Natural killer cell (primary cell): ENCODE results near the gene PNMA8B. TPM values are rescaled to one million over a fixed set of nuclear protein-coding genes. Genes with fewer than 3 reads are reported as not detected.
"Not testable (repeated sequence)": the region's sequence is repeated elsewhere in the genome, so short reads cannot be mapped to it uniquely, and the experiment has no call there.

Source experiments
- ATAC-seq, 3 donors: fragments of 150-1000 bp in 2 of 3; fragments of 200-7000 bp in 1 of 3; cut with Tn5 transposase; 1 replicate in 1 of 3; 2 replicates in 2 of 3; pipeline ENCODE4 v1.10.0; 2021; ENCODE audit warnings: mild to moderate bottlenecking in 2 of 3, moderate library complexity in 2 of 3
- DNase-seq, 2 donors: peaks; one replicate each; pipeline versions ENCODE4 v3.0.0 to v3.0.0-alpha.2; 2013 to 2021; ENCODE audit warnings: mixed read lengths in 1 of 2
- H3K27ac ChIP-seq: one replicate; pipeline ENCODE4 v1.5.1; 2013; ENCODE audit warnings: mild to moderate bottlenecking, low read length
- H3K27me3 ChIP-seq: one replicate; pipeline ENCODE4 v1.6.1; 2013; ENCODE audit warnings: low read length; ENCODE audit not compliant: control insufficient read depth, insufficient read depth
- H3K36me3 ChIP-seq: one replicate; pipeline ENCODE4 v1.6.1; 2013; ENCODE audit warnings: low read length; ENCODE audit not compliant: control insufficient read depth, insufficient read depth
- H3K4me1 ChIP-seq: one replicate; pipeline ENCODE4 v1.6.1; 2013; ENCODE audit warnings: low read length; ENCODE audit not compliant: control insufficient read depth, insufficient read depth
- H3K4me3 ChIP-seq: one replicate; pipeline ENCODE4 v1.5.1; 2013; ENCODE audit warnings: low read length
- H3K9me3 ChIP-seq: one replicate; pipeline ENCODE4 v1.6.1; 2013; ENCODE audit warnings: low read length; ENCODE audit not compliant: control insufficient read depth, insufficient read depth
- H3K27ac Mint-ChIP-seq, 2 donors: one replicate each; pipeline ENCODE4 v1.8.0; 2022; ENCODE audit warnings: mild to moderate bottlenecking in 2 of 2, mixed read lengths in 2 of 2, moderate library complexity in 1 of 2
- H3K27me3 Mint-ChIP-seq, 2 donors: one replicate each; pipeline ENCODE4 v1.8.0; 2022; ENCODE audit warnings: low read depth in 2 of 2, mixed read lengths in 2 of 2
- H3K36me3 Mint-ChIP-seq: one replicate; pipeline ENCODE4 v1.8.0; 2022; ENCODE audit warnings: mixed read lengths
- H3K4me1 Mint-ChIP-seq, 2 donors: one replicate each; pipeline ENCODE4 v1.8.0; 2022; ENCODE audit warnings: mixed read lengths in 2 of 2
- H3K4me3 Mint-ChIP-seq: one replicate; pipeline ENCODE4 v1.8.0; 2022; ENCODE audit warnings: mild to moderate bottlenecking, moderate library complexity, mixed read lengths
- H3K9me3 Mint-ChIP-seq, 2 donors: one replicate each; pipeline ENCODE4 v1.8.0; 2022; ENCODE audit warnings: mixed read lengths in 2 of 2
- WGBS: methylation state at CpG from one replicate; pipeline ENCODE4 v1.1.7; 2013; ENCODE audit warnings: missing lambda C conversion rate; ENCODE audit not compliant: insufficient coverage; 5-methylcytosine and 5-hydroxymethylcytosine counted together
- intact Hi-C: fragments of 100-400 bp; cut with micrococcal nuclease; formaldehyde crosslinking; loops from one replicate; pipeline ENCODE4 v1.14.2; 2022
- total RNA-seq, 4 donors: library from RNA; stranded (reverse); fragments of 120-200 nt in 1 of 4; gene quantifications; one replicate each; pipeline versions ENCODE4 v1.2.3 to v1.2.4, GENCODE V29; 2013 to 2022
- TF ChIP-seq, protein P1 (sequence below): fragments of 200-600 bp; IDR thresholded peaks from one replicate; pipeline ENCODE4 v1.8.0; 2022; ENCODE audit warnings: antibody characterized with exemption

The PNMA8B gene
- total RNA-seq, 3 donors from 2014 or later (not counting 1 experiment from before 2014, with no cell fraction given): 0.08 to 0.09 TPM; not detected in 1

DNA sequence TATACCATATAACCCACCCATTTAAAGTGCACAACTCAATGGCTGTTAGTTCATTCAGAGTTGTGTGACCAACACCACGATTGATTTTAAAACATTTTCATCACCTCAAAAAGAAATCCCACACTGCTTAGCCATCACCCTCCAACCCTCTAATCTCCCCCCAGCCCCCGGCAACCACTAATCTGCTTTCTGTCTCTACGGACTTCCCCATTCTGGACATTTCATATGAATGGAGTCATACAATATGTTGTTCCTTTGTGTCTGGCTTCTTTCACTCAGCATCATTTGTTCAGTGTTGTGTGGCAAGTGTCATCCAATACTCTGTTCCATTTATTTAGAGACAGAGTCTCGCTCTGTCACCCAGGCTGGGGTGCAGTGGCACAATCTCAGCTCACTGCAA is 4.0 kb upstream of the PNMA8B start:
- Histone ChIP-seq H3K4me1 (no peaks in the 10 kb centered on the region), H3K4me3 (no peak overlapping the region), H3K27me3 (peaks cover 6% of the 10 kb centered on the region), H3K36me3 (no peaks in the 10 kb centered on the region), H3K27ac (no peak overlapping the region), H3K9me3 (no peaks in the 10 kb centered on the region)
- Mint-ChIP-seq H3K4me3 (no peak overlapping the region), H3K27ac (no peak overlapping the region), H3K4me1 (peaks cover 0 to under 1% of the 10 kb centered on the region in 2 donors), H3K27me3 (peaks cover 22 to 26% of the 10 kb centered on the region in 2 donors), H3K36me3 (no peaks in the 10 kb centered on the region), H3K9me3 (no peaks in the 10 kb centered on the region)
- TF ChIP-seq, protein P1, sequence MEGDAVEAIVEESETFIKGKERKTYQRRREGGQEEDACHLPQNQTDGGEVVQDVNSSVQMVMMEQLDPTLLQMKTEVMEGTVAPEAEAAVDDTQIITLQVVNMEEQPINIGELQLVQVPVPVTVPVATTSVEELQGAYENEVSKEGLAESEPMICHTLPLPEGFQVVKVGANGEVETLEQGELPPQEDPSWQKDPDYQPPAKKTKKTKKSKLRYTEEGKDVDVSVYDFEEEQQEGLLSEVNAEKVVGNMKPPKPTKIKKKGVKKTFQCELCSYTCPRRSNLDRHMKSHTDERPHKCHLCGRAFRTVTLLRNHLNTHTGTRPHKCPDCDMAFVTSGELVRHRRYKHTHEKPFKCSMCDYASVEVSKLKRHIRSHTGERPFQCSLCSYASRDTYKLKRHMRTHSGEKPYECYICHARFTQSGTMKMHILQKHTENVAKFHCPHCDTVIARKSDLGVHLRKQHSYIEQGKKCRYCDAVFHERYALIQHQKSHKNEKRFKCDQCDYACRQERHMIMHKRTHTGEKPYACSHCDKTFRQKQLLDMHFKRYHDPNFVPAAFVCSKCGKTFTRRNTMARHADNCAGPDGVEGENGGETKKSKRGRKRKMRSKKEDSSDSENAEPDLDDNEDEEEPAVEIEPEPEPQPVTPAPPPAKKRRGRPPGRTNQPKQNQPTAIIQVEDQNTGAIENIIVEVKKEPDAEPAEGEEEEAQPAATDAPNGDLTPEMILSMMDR: no peak
- ATAC-seq: no peak
- no peak for DNase-seq
- intact Hi-C loops: no loop called here
- 37% methylated on average over 4 of the region's 4 CpGs for WGBS

- no peak overlapping the region for H3K27ac ChIP-seq
- TF ChIP-seq, protein P1: no peak
- Mint-ChIP-seq H3K4me1 (peaks cover 0 to 11% of the 10 kb centered on the region in 2 donors), H3K27ac (no peak overlapping the region), H3K9me3 (no peaks in the 10 kb centered on the region), H3K27me3 (peaks cover 34 to 37% of the 10 kb centered on the region in 2 donors), H3K36me3 (no peaks in the 10 kb centered on the region), H3K4me3 (no peak overlapping the region)
- DNase-seq: no peak
- intact Hi-C loops: no loop called here
- WGBS: 91% methylated on average over 6 of the region's 8 CpGs
- ATAC-seq: no peak
- peaks cover 18% of the 10 kb centered on the region for H3K27me3 ChIP-seq
- no peaks in the 10 kb centered on the region for H3K36me3 ChIP-seq
- H3K4me1 ChIP-seq: no peaks in the 10 kb centered on the region
- H3K9me3 ChIP-seq: no peaks in the 10 kb centered on the region
- no peak overlapping the region for H3K4me3 ChIP-seq
Measured at GRCh38 chr19:46497773-46498172, 2.1 kb upstream of the PNMA8B start.

DNA sequence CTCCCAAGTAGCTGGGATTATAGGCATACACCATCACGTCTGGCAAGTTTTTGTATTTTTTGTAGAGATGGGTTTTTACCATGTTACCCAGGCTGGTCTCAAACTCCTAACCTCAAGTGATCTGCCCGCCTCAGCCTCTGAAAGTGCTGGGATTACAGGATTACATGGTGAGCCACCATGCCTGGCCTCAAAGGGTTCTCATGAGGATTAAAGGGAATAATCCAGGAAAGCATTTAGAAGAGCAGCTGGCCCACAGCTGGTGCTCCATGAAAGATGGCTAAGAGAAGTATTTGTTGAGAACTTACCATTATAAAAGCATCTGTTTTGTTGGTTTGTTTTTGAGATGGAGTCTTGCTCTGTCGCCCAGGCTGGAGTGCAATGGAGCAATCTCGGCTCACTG is 1.2 kb upstream of the PNMA8B start:
- H3K9me3 ChIP-seq, H3K27ac ChIP-seq, H3K36me3 ChIP-seq, H3K4me3 ChIP-seq, intact Hi-C loops, ATAC-seq, H3K27ac Mint-ChIP-seq, DNase-seq, H3K36me3 Mint-ChIP-seq, H3K4me3 Mint-ChIP-seq, H3K9me3 Mint-ChIP-seq, H3K4me1 ChIP-seq: not testable (repeated sequence)
- Mint-ChIP-seq H3K4me1 (peaks cover 0 to 11% of the 10 kb centered on the region in 2 donors), H3K27me3 (peaks cover 34 to 40% of the 10 kb centered on the region in 2 donors)
- H3K27me3 ChIP-seq: peaks cover 27% of the 10 kb centered on the region
- WGBS: 90% methylated on average over 4 of the region's 4 CpGs

DNA sequence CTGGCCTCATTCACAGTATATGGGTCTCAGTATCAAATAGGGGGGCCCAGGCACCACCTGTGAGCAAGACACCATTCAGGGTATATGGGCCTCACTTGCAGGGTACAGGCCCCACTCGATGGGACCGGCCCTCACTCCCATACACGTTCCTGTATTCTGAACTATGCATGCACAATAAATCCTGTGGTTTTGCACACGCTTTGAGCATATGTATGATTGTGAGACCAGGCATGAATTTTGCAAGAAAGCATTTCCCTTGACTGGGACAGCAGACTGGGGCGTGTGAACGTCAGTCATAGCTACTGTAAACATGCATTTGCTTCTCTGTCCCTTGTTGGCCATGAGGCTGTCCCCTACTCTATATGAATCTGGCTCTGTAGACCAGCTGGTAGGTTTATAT is 637 bp upstream of the PNMA8B start:
- H3K4me3 ChIP-seq: no peak overlapping the region
- peaks cover 36 to 45% of the 10 kb centered on the region in 2 donors for H3K27me3 Mint-ChIP-seq
- H3K4me3 Mint-ChIP-seq: no peak overlapping the region
- H3K4me1 ChIP-seq: no peaks in the 10 kb centered on the region
- ATAC-seq (no peak), DNase-seq (no peak)
- H3K9me3 ChIP-seq: no peaks in the 10 kb centered on the region
- no peak overlapping the region for H3K27ac Mint-ChIP-seq
- no peaks in the 10 kb centered on the region for H3K36me3 Mint-ChIP-seq
- no peak overlapping the region for H3K27ac ChIP-seq
- no peaks in the 10 kb centered on the region for H3K9me3 Mint-ChIP-seq
- TF ChIP-seq, protein P1: no peak
- H3K4me1 Mint-ChIP-seq: peaks cover 0 to 11% of the 10 kb centered on the region in 2 donors
- 88% methylated on average over 6 of the region's 6 CpGs for WGBS
- intact Hi-C loops: no loop called here
- H3K36me3 ChIP-seq: no peaks in the 10 kb centered on the region
- H3K27me3 ChIP-seq: peaks cover 32% of the 10 kb centered on the region
